ENCODE results near the gene ATP11A.

Gene ATP11A

GRCh38 chr13:112819816-112820215, 130.0 kb downstream of the ATP11A start:
- Histone ChIP-seq H3K9me3 (ENCODE audit: insufficient read depth, low read length) (no peaks in the 10 kb centered on the region), H2AFZ (ENCODE audit: low read depth, low read length) (no peak overlapping the region), H3K4me3 (ENCODE audit: low read length) (no peak overlapping the region), H3K27ac (ENCODE audit: low read length) (no peak overlapping the region), H3K36me3 (replicated peaks; ENCODE audit: low read depth, low read length) (peaks cover 66% of the 10 kb centered on the region), H3K79me2 (ENCODE audit: low read length) (no peaks in the 10 kb centered on the region), H3K9ac (ENCODE audit: low read length) (no peak overlapping the region), H3K27me3 (ENCODE audit: low read depth, low read length) (no peaks in the 10 kb centered on the region), H3K4me1 (ENCODE audit: low read length) (no peaks in the 10 kb centered on the region), H4K20me1 (ENCODE audit: insufficient read depth, low read length) (no peaks in the 10 kb centered on the region), H3K4me2 (ENCODE audit: low read length) (no peak overlapping the region)
- TF ChIP-seq CTCF (IDR thresholded peaks at IDR 0.05; ENCODE audit: low read depth, low read length) (no peak), EZH2phosphoT487 (IDR thresholded peaks at IDR 0.05; ENCODE audit: low read depth) (no peak)

GRCh38 chr13:112820318-112820717, 130.5 kb downstream of the ATP11A start:
- Histone ChIP-seq H3K4me2 (ENCODE audit: low read length) (no peak overlapping the region), H3K27me3 (ENCODE audit: low read depth, low read length) (no peaks in the 10 kb centered on the region), H3K9ac (ENCODE audit: low read length) (no peak overlapping the region), H3K9me3 (ENCODE audit: insufficient read depth, low read length) (no peaks in the 10 kb centered on the region), H3K79me2 (ENCODE audit: low read length) (no peaks in the 10 kb centered on the region), H3K4me3 (ENCODE audit: low read length) (no peak overlapping the region), H3K36me3 (replicated peaks; ENCODE audit: low read depth, low read length) (peaks cover 70% of the 10 kb centered on the region), H3K27ac (ENCODE audit: low read length) (no peak overlapping the region), H4K20me1 (ENCODE audit: insufficient read depth, low read length) (no peaks in the 10 kb centered on the region), H3K4me1 (ENCODE audit: low read length) (no peaks in the 10 kb centered on the region), H2AFZ (ENCODE audit: low read depth, low read length) (no peak overlapping the region)
- TF ChIP-seq CTCF (IDR thresholded peaks at IDR 0.05; ENCODE audit: low read depth, low read length): no peak

- Histone ChIP-seq H3K27ac (ENCODE audit: low read length) (no peak overlapping the region), H3K79me2 (ENCODE audit: low read length) (no peaks in the 10 kb centered on the region), H2AFZ (ENCODE audit: low read depth, low read length) (no peak overlapping the region), H3K4me2 (ENCODE audit: low read length) (no peak overlapping the region), H3K4me1 (ENCODE audit: low read length) (no peaks in the 10 kb centered on the region), H4K20me1 (ENCODE audit: insufficient read depth, low read length) (no peaks in the 10 kb centered on the region), H3K9me3 (ENCODE audit: insufficient read depth, low read length) (no peaks in the 10 kb centered on the region), H3K36me3 (replicated peaks; ENCODE audit: low read depth, low read length) (peaks cover 67% of the 10 kb centered on the region), H3K27me3 (ENCODE audit: low read depth, low read length) (no peaks in the 10 kb centered on the region), H3K4me3 (ENCODE audit: low read length) (no peak overlapping the region), H3K9ac (ENCODE audit: low read length) (no peak overlapping the region)
- TF ChIP-seq CTCF (IDR thresholded peaks at IDR 0.05; ENCODE audit: low read depth, low read length): no peak
- no peak for TF ChIP-seq EZH2phosphoT487 (IDR thresholded peaks at IDR 0.05; ENCODE audit: low read depth)
Measured at GRCh38 chr13:112821340-112822055, 131.7 kb downstream of the ATP11A start.

- Histone ChIP-seq H2AFZ (ENCODE audit: low read depth, low read length) (no peak overlapping the region), H3K79me2 (ENCODE audit: low read length) (no peaks in the 10 kb centered on the region), H3K4me1 (ENCODE audit: low read length) (peaks cover 4% of the 10 kb centered on the region; the same call in 1 of the 2 replicates), H3K27me3 (ENCODE audit: low read depth, low read length) (no peaks in the 10 kb centered on the region), H3K36me3 (replicated peaks; ENCODE audit: low read depth, low read length) (peaks cover 67% of the 10 kb centered on the region), H3K9me3 (ENCODE audit: insufficient read depth, low read length) (no peaks in the 10 kb centered on the region), H3K27ac (ENCODE audit: low read length) (no peak overlapping the region), H4K20me1 (ENCODE audit: insufficient read depth, low read length) (no peaks in the 10 kb centered on the region), H3K4me2 (ENCODE audit: low read length) (no peak overlapping the region), H3K4me3 (ENCODE audit: low read length) (no peak overlapping the region), H3K9ac (ENCODE audit: low read length) (no peak overlapping the region)
- no peak for TF ChIP-seq CTCF (IDR thresholded peaks at IDR 0.05; ENCODE audit: low read depth, low read length)
- TF ChIP-seq EZH2phosphoT487 (IDR thresholded peaks at IDR 0.05; ENCODE audit: low read depth): no peak
Measured at GRCh38 chr13:112822851-112823250, 133.0 kb downstream of the ATP11A start.
